ENCODE results near the gene KIF15. TPM values are rescaled to one million over a fixed set of nuclear protein-coding genes. Genes with fewer than 3 reads are reported as not detected.

The KIF15 gene, protein sequence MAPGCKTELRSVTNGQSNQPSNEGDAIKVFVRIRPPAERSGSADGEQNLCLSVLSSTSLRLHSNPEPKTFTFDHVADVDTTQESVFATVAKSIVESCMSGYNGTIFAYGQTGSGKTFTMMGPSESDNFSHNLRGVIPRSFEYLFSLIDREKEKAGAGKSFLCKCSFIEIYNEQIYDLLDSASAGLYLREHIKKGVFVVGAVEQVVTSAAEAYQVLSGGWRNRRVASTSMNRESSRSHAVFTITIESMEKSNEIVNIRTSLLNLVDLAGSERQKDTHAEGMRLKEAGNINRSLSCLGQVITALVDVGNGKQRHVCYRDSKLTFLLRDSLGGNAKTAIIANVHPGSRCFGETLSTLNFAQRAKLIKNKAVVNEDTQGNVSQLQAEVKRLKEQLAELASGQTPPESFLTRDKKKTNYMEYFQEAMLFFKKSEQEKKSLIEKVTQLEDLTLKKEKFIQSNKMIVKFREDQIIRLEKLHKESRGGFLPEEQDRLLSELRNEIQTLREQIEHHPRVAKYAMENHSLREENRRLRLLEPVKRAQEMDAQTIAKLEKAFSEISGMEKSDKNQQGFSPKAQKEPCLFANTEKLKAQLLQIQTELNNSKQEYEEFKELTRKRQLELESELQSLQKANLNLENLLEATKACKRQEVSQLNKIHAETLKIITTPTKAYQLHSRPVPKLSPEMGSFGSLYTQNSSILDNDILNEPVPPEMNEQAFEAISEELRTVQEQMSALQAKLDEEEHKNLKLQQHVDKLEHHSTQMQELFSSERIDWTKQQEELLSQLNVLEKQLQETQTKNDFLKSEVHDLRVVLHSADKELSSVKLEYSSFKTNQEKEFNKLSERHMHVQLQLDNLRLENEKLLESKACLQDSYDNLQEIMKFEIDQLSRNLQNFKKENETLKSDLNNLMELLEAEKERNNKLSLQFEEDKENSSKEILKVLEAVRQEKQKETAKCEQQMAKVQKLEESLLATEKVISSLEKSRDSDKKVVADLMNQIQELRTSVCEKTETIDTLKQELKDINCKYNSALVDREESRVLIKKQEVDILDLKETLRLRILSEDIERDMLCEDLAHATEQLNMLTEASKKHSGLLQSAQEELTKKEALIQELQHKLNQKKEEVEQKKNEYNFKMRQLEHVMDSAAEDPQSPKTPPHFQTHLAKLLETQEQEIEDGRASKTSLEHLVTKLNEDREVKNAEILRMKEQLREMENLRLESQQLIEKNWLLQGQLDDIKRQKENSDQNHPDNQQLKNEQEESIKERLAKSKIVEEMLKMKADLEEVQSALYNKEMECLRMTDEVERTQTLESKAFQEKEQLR (N-terminal part only)
- 7.4 to 12.6 TPM (median 7.8 TPM) in 5 replicates for total RNA-seq (2022; extraction: Qiagen RNA extraction)

GRCh38 chr3:44761424-44762169 lies at the start of gene KIF15, which contains the start of gene KIAA1143:
KIF15 (plus strand) TSS chr3:44761794; CDS start chr3:44761866, 72 bp downstream.
KIAA1143 (minus strand) TSS chr3:44761619; CDS start chr3:44761602, 17 bp downstream.

DNA sequence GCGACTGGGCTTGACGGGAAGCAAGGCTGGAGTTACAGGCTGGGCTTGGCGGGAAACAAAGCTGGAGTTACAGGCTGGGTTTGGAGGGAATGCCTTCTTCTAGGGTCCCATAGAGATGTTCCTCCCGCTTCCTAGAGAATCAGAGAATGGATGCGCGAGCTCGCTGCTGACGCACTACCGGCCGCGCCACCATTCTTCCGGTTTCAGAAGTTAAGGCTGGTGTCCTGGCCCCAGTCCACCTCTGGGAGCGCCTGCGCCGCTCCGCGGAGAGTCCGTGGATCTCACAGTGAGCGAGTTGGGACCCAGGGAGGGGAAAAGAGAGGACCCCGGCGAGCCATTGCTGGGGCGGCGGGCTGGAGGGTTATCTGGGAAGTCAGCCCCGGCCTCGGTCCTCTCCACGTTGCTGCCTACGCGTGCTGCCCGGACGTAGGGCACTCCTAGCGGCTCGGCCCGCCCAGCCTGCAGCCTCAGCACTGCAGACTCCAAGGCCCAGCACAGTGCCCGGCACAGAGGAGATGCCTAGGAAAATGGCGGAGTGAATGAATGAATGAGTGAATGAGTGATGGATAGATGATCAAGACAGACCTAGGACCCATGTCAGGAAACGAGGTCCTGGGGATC lies 49.0 kb upstream of the KIF15 start, which contains the start of gene ZNF502:
Gene ZNF502 (plus strand): TSS at position 206 of the 621 bp plus-strand sequence. CDS start 7,602 bp downstream, outside the sequence.

DNA sequence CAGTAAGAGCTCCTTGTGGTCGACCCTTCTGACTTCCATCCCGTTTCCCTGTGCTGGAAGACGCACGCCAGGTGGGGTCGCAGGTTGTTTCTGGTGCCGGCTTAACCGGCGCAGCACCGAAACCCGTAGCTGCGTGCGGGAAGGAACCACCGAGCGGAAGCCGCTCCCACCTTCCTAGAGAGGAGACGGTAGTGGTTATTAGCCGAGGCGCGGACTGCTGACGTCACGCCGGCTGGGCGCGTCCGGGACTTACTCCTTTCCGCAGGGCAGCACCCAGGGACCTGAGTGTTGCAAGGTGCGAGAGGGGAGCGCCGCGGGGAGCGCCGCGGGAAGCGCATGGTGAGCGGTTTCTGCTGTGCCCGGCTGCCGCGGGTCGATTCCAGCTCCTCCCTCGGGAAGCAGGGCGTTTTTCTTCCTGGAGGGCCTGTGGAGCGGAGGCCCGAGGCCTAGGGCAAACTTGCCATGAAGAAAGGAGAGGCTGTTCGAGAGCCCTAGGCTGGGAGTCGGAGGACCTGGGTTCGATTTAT lies 32.1 kb upstream of the KIF15 start, which contains the start of gene ZNF501:
Gene ZNF501 (plus strand): TSS at position 252 of the 527 bp plus-strand sequence. CDS start 4,787 bp downstream, outside the sequence.

GRCh38 chr3:44861412-44862225 lies 100.0 kb downstream of the KIF15 start, which contains the start of gene TMEM42:
TMEM42 (plus strand) TSS chr3:44861912; CDS start chr3:44861925, 13 bp downstream.

DNA sequence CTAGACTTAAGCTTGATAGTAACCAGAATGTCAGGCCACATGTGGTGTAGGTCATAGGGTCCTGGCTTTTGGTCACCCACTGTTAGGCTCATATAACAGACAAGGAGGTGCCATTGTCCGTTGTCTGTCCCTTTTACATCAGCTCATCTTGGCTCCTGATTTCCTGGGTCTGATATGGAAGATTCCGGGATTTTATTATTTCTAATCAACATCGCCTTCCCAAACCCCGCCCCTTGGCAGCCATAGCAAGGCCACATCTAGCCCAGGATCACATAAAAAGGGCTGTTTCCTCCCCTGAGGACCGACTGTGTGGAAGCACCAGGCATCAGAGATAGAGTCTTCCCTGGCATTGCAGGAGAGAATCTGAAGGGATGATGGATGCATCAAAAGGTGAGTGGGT lies 112.7 kb downstream of the KIF15 start, which contains the start of gene TGM4:
Gene TGM4 (plus strand): TSS at position 301 of the 400 bp plus-strand sequence. CDS start 71 bp downstream, at position 372.

Other genes starting within 250 kb of the KIF15 start
- not detected in 5 replicates for gene ZKSCAN7, start 206.6 kb upstream of the KIF15 start, total RNA-seq (2022; extraction: Qiagen RNA extraction)
- not detected in 5 replicates for gene ZNF660, start 176.8 kb upstream of the KIF15 start, total RNA-seq (2022; extraction: Qiagen RNA extraction)
- 1.3 to 2.4 TPM (median 1.7 TPM) in 5 replicates for gene ZNF197, start 136.8 kb upstream of the KIF15 start, total RNA-seq (2022; extraction: Qiagen RNA extraction)
- 5.1 to 6.7 TPM (median 5.2 TPM) in 5 replicates for gene ZNF35, start 113.1 kb upstream of the KIF15 start, total RNA-seq (2022; extraction: Qiagen RNA extraction)
- gene ZNF502, start 49.1 kb upstream of the KIF15 start, total RNA-seq (2022; extraction: Qiagen RNA extraction) = 1.2 to 2.2 TPM (median 1.5 TPM) in 5 replicates
- gene ZNF501, start 32.2 kb upstream of the KIF15 start, total RNA-seq (2022; extraction: Qiagen RNA extraction) = not detected in 5 replicates
- gene KIAA1143, start 175 bp upstream of the KIF15 start, total RNA-seq (2022; extraction: Qiagen RNA extraction) = 12.4 to 17.2 TPM (median 14.7 TPM) in 5 replicates
- gene TMEM42, start 100.1 kb downstream of the KIF15 start, total RNA-seq (2022; extraction: Qiagen RNA extraction) = 8.1 to 12.5 TPM (median 11.9 TPM) in 5 replicates
- 0.13 to 0.23 TPM (median 0.19 TPM) in 5 replicates for gene TGM4, start 112.8 kb downstream of the KIF15 start, total RNA-seq (2022; extraction: Qiagen RNA extraction)
- 39.6 to 46.9 TPM (median 44.4 TPM) in 5 replicates for gene ZDHHC3, start 214.4 kb downstream of the KIF15 start, total RNA-seq (2022; extraction: Qiagen RNA extraction)
- gene EXOSC7, start 214.4 kb downstream of the KIF15 start, total RNA-seq (2022; extraction: Qiagen RNA extraction) = 44.7 to 48.0 TPM (median 46.4 TPM) in 5 replicates